Calu3 (cell line): Measurements from ENCODE around the gene ASGR1. TPM values are rescaled to one million over a fixed set of nuclear protein-coding genes. Genes with fewer than 3 reads are reported as not detected.
"Not testable (repeated sequence)": the region's sequence is repeated elsewhere in the genome, so short reads cannot be mapped to it uniquely, and the experiment has no call there.

Source experiments
- BruUV-seq: library from RNA; stranded (reverse); fragments of 400-500 nt; replicated peaks from 2 replicates; lab custom pipeline; 2021; lab: Mats Ljungman, UMichigan
- CTCF ChIA-PET: fragments of 300-600 bp; sonication (Branson Sonifier 250); formaldehyde crosslinking; loops from one replicate; lab custom pipeline; 2022; ENCODE audit warnings: antibody characterized with exemption; lab: Charles Lee
- DNase-seq: peaks from one replicate; pipeline ENCODE4 v3.0.0; 2022
- H3K27ac Mint-ChIP-seq: one replicate; pipeline ENCODE4 v1.8.0; 2022; ENCODE audit warnings: mixed read lengths; ENCODE audit not compliant: unreplicated experiment
- H3K27me3 Mint-ChIP-seq: one replicate; pipeline ENCODE4 v1.8.0; 2022; ENCODE audit warnings: mixed read lengths; ENCODE audit not compliant: unreplicated experiment
- H3K36me3 Mint-ChIP-seq: one replicate; pipeline ENCODE4 v1.8.0; 2022; ENCODE audit warnings: mild to moderate bottlenecking, moderate library complexity, mixed read lengths; ENCODE audit not compliant: insufficient read depth, unreplicated experiment
- H3K4me1 Mint-ChIP-seq: one replicate; pipeline ENCODE4 v1.8.0; 2022; ENCODE audit warnings: mild to moderate bottlenecking, low read depth, mixed read lengths; ENCODE audit not compliant: unreplicated experiment
- H3K4me3 Mint-ChIP-seq: one replicate; pipeline ENCODE4 v1.8.0; 2022; ENCODE audit warnings: mild to moderate bottlenecking, low read depth, moderate library complexity, mixed read lengths; ENCODE audit not compliant: unreplicated experiment
- H3K9me3 Mint-ChIP-seq: one replicate; pipeline ENCODE4 v1.8.0; 2022; ENCODE audit warnings: low read depth, mixed read lengths; ENCODE audit not compliant: unreplicated experiment
- intact Hi-C: fragments of 100-400 bp; cut with micrococcal nuclease; formaldehyde crosslinking; loops from one replicate; pipeline ENCODE4 v1.10.0; 2022; ENCODE audit not compliant: unreplicated experiment
- total RNA-seq: library from RNA; stranded (reverse); gene quantifications from 2 replicates; pipeline ENCODE4 v1.2.3, GENCODE V29; 2022
- TF ChIP-seq, protein P1 (sequence below): fragments of 200-600 bp; IDR thresholded peaks from one replicate; pipeline ENCODE4 v1.8.0; 2022; ENCODE audit warnings: antibody characterized with exemption; ENCODE audit not compliant: unreplicated experiment

ASGR1 gene
- total RNA-seq, 1 experiment from 2014 or later: 0.26 TPM

DNA sequence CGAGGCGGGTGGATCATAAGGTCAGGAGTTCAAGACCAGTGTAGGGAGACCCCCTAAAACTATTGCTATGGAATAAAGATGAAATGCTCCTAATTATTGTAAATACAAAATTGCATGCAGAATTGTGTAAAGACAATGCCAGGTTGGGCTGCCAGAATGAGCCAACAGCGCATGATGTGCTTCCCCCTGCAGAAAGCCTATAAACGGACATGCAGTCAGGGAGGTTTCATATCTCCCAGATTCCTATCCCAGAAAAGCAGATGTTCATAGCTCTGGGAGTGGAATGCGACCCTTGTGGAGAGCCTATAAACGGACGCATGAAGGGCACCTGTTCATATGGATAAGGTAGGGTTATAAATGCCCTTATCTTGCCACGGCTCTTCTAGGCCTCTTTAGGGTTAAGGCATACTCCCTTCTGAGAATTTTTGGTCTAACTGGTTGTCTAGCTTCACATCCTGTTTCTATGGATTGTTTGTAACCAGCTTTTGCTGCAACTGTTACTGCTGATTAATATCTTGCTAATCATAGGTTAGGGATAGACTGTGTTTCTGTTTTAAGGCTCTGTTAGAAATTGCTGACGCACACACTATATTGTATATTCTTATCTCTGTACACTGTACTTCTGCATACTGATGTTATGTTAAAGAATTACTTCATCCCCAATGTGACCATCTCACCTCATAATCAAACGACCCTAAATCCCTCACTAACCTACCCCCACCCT is 10.2 kb downstream of the ASGR1 start:
- H3K36me3 Mint-ChIP-seq, H3K27ac Mint-ChIP-seq, H3K9me3 Mint-ChIP-seq, intact Hi-C loops, DNase-seq, H3K4me1 Mint-ChIP-seq, CTCF ChIA-PET, H3K27me3 Mint-ChIP-seq, BruUV-seq, H3K4me3 Mint-ChIP-seq: not testable (repeated sequence)

GRCh38 chr17:7167832-7168231 is 11.3 kb downstream of the ASGR1 start:
- Mint-ChIP-seq H3K36me3 (no peaks in the 10 kb centered on the region), H3K4me1 (peaks cover 9% of the 10 kb centered on the region), H3K9me3 (no peaks in the 10 kb centered on the region), H3K27ac (no peak overlapping the region), H3K4me3 (no peak overlapping the region), H3K27me3 (no peaks in the 10 kb centered on the region)
- no TSS peak for BruUV-seq
- intact Hi-C loops: no loop called here
- CTCF ChIA-PET: no interaction called here
- no peak for DNase-seq
- TF ChIP-seq, protein P1, sequence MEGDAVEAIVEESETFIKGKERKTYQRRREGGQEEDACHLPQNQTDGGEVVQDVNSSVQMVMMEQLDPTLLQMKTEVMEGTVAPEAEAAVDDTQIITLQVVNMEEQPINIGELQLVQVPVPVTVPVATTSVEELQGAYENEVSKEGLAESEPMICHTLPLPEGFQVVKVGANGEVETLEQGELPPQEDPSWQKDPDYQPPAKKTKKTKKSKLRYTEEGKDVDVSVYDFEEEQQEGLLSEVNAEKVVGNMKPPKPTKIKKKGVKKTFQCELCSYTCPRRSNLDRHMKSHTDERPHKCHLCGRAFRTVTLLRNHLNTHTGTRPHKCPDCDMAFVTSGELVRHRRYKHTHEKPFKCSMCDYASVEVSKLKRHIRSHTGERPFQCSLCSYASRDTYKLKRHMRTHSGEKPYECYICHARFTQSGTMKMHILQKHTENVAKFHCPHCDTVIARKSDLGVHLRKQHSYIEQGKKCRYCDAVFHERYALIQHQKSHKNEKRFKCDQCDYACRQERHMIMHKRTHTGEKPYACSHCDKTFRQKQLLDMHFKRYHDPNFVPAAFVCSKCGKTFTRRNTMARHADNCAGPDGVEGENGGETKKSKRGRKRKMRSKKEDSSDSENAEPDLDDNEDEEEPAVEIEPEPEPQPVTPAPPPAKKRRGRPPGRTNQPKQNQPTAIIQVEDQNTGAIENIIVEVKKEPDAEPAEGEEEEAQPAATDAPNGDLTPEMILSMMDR: no peak

DNA sequence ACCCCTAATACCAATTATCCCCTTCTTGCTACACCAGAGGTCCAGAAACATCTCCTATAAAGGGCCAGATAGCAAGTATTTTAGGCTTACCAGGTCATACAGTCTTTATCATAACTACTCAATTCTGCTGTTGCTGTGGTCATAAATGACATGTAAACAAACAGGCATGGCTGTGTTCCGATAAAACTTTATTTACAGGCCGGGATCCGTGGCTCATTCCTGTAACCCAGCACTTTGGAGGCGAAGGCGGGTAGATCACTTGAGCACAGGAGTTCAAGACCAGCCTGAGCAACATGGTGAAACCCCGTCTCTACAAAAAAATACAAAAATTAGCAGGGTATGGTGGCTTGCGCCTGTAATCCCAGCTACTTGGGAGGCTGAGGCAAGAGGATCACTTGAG is 12.3 kb downstream of the ASGR1 start:
- DNase-seq: no peak
- Mint-ChIP-seq H3K27ac (no peak overlapping the region), H3K27me3 (no peaks in the 10 kb centered on the region), H3K4me1 (peaks cover 9% of the 10 kb centered on the region), H3K9me3 (no peaks in the 10 kb centered on the region), H3K36me3 (no peaks in the 10 kb centered on the region), H3K4me3 (no peak overlapping the region)
- TF ChIP-seq, protein P1: no peak
- CTCF ChIA-PET: interaction anchor here (0.6 kb wide), 1 partner anchor 78 kb away, joined by 7 read pairs; no protein-coding TSS in a partner anchor
- BruUV-seq: no TSS peak
- intact Hi-C loops: no loop called here

- DNase-seq, H3K27ac Mint-ChIP-seq, H3K4me3 Mint-ChIP-seq, H3K9me3 Mint-ChIP-seq, intact Hi-C loops, H3K27me3 Mint-ChIP-seq, BruUV-seq, CTCF ChIA-PET, H3K36me3 Mint-ChIP-seq: not testable (repeated sequence)
- H3K4me1 Mint-ChIP-seq: peaks cover 11% of the 10 kb centered on the region
These were observed 19.6 kb downstream of the ASGR1 start for GRCh38 chr17:7159571-7159970.

GRCh38 chr17:7158424-7158823 is 20.7 kb downstream of the ASGR1 start:
- BruUV-seq, DNase-seq, H3K9me3 Mint-ChIP-seq, H3K36me3 Mint-ChIP-seq, H3K27ac Mint-ChIP-seq, H3K4me3 Mint-ChIP-seq, H3K27me3 Mint-ChIP-seq, intact Hi-C loops, H3K4me1 Mint-ChIP-seq: not testable (repeated sequence)
- CTCF ChIA-PET: interaction anchor here (1.4 kb wide), 1 partner anchor 21 kb away, joined by 3 read pairs; no protein-coding TSS in a partner anchor
